Adrenal gland (tissue), 12 donors: ENCODE results near the gene KAT8. TPM values are rescaled to one million over a fixed set of nuclear protein-coding genes. Genes with fewer than 3 reads are reported as not detected.

Experiments used
- DNase-seq, 7 donors: peaks; one replicate each; pipeline ENCODE4 v3.0.0-alpha.2; 2019 to 2020
- H3K27ac ChIP-seq, 5 donors: fragments of 200-600 bp; sonication (generic) in 4 of 5; 1 replicate in 3 of 5; 2 replicates in 2 of 5; pipeline versions ENCODE4 v1.5.1 to v1.8.0; 2016 to 2020; ENCODE audit warnings: mild to moderate bottlenecking in 1 of 5
- H3K27me3 ChIP-seq: fragments of 200-600 bp; 2 replicates; pipeline ENCODE4 v1.8.0; 2021
- H3K36me3 ChIP-seq, 2 donors: fragments of 200-600 bp; replicated peaks in 1 of 2; 1 replicate in 1 of 2; 2 replicates in 1 of 2; pipeline versions ENCODE4 v1.5.1 to v1.8.0; 2018 to 2022
- H3K4me1 ChIP-seq, 2 donors: fragments of 200-600 bp; replicated peaks in 1 of 2; 1 replicate in 1 of 2; 2 replicates in 1 of 2; pipeline versions ENCODE4 v1.5.1 to v1.8.0; 2018 to 2021
- H3K4me3 ChIP-seq, 4 donors: fragments of 200-600 bp; sonication (generic) in 3 of 4; one replicate each; pipeline ENCODE4 v1.5.1; 2016 to 2018
- H3K9me3 ChIP-seq, 3 donors: fragments of 200-600 bp; sonication (generic) in 1 of 3; replicated peaks in 1 of 3; 1 replicate in 2 of 3; 2 replicates in 1 of 3; pipeline versions ENCODE4 v1.5.1 to v1.8.0; 2016 to 2021
- POLR2A ChIP-seq, 2 donors: fragments of 450-650 bp; IDR thresholded peaks; one replicate each; pipeline ENCODE4 v1.6.1; 2017; ENCODE audit warnings: antibody characterized with exemption in 2 of 2, mild to moderate bottlenecking in 2 of 2, moderate library complexity in 1 of 2
- WGBS, 4 donors: extraction: QIAGEN DNeasy Blood & Tissue Kit in 2 of 4; methylation state at CpG; one replicate each; pipeline versions ENCODE4 v1.1.5 to v1.1.7; 2013 to 2017; 5-methylcytosine and 5-hydroxymethylcytosine counted together
- intact Hi-C, 2 donors: fragments of 100-400 bp; cut with DNase I; formaldehyde crosslinking; loops; one replicate each; pipeline versions ENCODE4 v1.14.1 to v1.15.0; 2022 to 2023
- polyA plus RNA-seq, 3 donors: library from polyadenylated mRNA; stranded (reverse); fragments of 200-250 nt in 2 of 3; fragments of 350-450 nt in 1 of 3; fragmentation: Illumina TruSeq in 1 of 3; extraction: RNeasy Lipid Tissue Mini Kit (QIAGEN cat#74804) in 1 of 3; gene quantifications; one replicate each; pipeline ENCODE4 v1.2.3, GENCODE V29; 2013 to 2014
- total RNA-seq, 9 donors: library from RNA; depleted of rRNA in 4 of 9; stranded (reverse); fragments of >200 nt in 4 of 9; fragments of 120-200 nt in 1 of 9; fragmentation: NEBNext Ultra II Directional in 1 of 9; extraction: Animal tissue kit (Norgen Biotek cat#: 25700) in 1 of 9; gene quantifications; one replicate each; pipeline versions ENCODE4 v1.1.0 to v1.2.4, GENCODE V29; 2013 to 2023
- TF ChIP-seq, protein P1 (sequence below), 6 experiments: fragments of 450-650 bp in 4 of 6; fragments of 200-600 bp in 2 of 6; sonication (generic) in 1 of 6; IDR thresholded peaks; 1 replicate in 5 of 6; 2 replicates in 1 of 6; pipeline versions ENCODE4 v1.5.1 to v1.8.0; 2016 to 2021; ENCODE audit warnings: antibody characterized with exemption in 6 of 6, mild to moderate bottlenecking in 2 of 6, moderate library complexity in 1 of 6
- donor health status: healthy with polysubstance abuse.
- donor health status: Bipolar disorder and iron deficiency.
- donor health status: DM: yes; HTN: yes; CAD: no.
- donor health status: DM: no; HTN: no; CAD: no.
- donor health status: DM: no; HTN: no; CAD: no.
- donor health status: DM: yes; HTN: yes; CAD: no.

Gene KAT8
- total and polyA plus RNA-seq, 12 donors = 45.0 to 148 (median 86.9) TPM

DNA sequence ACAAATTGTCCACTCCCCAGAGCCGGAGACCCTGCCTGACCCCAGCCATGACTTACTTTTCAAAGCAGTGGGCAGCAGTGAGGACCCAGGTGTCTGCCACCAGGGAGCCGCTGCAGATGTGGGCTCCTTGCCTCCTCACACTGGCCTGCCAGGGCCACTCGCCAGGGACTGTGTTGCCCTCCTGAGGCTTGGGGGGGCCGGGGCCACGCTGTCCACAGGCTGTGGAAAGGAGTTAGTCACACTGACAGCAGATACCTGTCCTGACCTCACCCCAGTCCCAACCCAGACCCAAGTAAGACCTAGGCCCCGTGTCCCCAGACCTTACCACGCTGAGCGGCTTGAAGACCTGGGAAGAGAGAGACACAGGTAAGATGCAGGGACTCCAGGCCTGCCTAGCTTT lies 30.0 kb upstream of the KAT8 start:
- TF ChIP-seq POLR2A (IDR thresholded peaks at IDR 0.05) = no peak
- TF ChIP-seq, protein P1, sequence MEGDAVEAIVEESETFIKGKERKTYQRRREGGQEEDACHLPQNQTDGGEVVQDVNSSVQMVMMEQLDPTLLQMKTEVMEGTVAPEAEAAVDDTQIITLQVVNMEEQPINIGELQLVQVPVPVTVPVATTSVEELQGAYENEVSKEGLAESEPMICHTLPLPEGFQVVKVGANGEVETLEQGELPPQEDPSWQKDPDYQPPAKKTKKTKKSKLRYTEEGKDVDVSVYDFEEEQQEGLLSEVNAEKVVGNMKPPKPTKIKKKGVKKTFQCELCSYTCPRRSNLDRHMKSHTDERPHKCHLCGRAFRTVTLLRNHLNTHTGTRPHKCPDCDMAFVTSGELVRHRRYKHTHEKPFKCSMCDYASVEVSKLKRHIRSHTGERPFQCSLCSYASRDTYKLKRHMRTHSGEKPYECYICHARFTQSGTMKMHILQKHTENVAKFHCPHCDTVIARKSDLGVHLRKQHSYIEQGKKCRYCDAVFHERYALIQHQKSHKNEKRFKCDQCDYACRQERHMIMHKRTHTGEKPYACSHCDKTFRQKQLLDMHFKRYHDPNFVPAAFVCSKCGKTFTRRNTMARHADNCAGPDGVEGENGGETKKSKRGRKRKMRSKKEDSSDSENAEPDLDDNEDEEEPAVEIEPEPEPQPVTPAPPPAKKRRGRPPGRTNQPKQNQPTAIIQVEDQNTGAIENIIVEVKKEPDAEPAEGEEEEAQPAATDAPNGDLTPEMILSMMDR (IDR thresholded peaks at IDR 0.05) = no peak
- no peaks in the 10 kb centered on the region for H3K27me3 ChIP-seq

GRCh38 chr16:31087971-31088370 lies 29.5 kb upstream of the KAT8 start:
- H3K27ac ChIP-seq = no peak overlapping the region
- no peaks in the 10 kb centered on the region for H3K27me3 ChIP-seq
- no peaks in the 10 kb centered on the region for H3K9me3 ChIP-seq
- H3K4me1 ChIP-seq = peaks cover 0 to 1% of the 10 kb centered on the region in 2 donors
- 72 to 92% (median 86%) methylated on average over 4 to 5 of the region's 5 CpGs for WGBS, 4 donors
- H3K4me3 ChIP-seq = no peak overlapping the region
- TF ChIP-seq, protein P1 (IDR thresholded peaks at IDR 0.05) = no peak
- TF ChIP-seq POLR2A (IDR thresholded peaks at IDR 0.05) = no peak
- no peak for DNase-seq
- intact Hi-C loops = loop anchor here in 1 of 2 donors (10.0 kb wide), 1 partner anchor 57 kb away; no protein-coding TSS in a partner anchor
- H3K36me3 ChIP-seq = peaks cover 0 to 14% of the 10 kb centered on the region in 2 donors

More for the DNA sequence above, 30.0 kb upstream of the KAT8 start:
- no peak overlapping the region for H3K4me3 ChIP-seq
- H3K36me3 ChIP-seq = peaks cover 0 to 14% of the 10 kb centered on the region in 2 donors
- intact Hi-C loops = loop anchor here in 1 of 2 donors (10.0 kb wide), 1 partner anchor 57 kb away; no protein-coding TSS in a partner anchor
- H3K9me3 ChIP-seq = no peaks in the 10 kb centered on the region
- H3K4me1 ChIP-seq = no peaks in the 10 kb centered on the region
- H3K27ac ChIP-seq = no peak overlapping the region
- no peak for DNase-seq
- 88 to 100% (median 92%) methylated on average over 2 to 8 of the region's 8 CpGs for WGBS, 4 donors

DNA sequence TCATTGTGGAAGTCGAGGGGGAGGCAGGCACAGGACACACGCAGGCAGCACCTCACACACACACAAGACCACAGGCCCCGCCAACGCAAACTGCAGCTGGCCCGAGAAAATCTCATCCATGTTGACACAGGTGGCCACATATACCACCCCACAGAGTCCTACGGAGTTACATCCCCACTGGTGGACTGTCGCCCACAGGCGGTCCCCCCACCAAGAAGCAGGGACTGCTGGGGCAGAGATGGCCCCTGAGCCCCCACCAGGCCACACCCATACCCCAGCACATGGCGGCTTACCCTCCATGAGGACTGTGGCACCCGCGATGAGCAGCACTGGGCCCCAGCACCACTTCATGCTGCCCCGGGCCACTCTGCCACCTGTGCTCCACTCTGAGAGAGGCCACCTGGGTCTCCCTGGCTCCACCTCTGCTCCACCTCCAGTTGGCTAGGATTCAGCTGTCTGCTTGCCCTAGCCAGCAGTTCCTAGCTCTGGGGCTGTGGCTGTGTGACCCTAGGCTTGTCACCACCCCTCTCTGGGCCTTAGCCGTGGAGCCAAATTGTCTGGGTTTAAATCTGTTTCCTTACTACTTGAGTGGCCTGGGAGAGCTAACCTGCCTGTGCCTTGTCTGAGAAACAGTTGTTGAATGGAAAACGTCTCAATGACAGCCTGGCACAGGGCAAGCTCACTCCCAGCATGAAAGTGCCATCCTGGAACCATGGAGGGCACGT lies 28.8 kb upstream of the KAT8 start, which contains the start of gene PRSS53:
TSS of gene PRSS53 (minus strand) at position 485 of the 725 bp plus-strand sequence. CDS start at position 351, 134 bp downstream.
- H3K4me1 ChIP-seq = peaks cover under 1 to 8% of the 10 kb centered on the region in 2 donors
- peaks cover 0 to 14% of the 10 kb centered on the region in 2 donors for H3K36me3 ChIP-seq
- DNase-seq = no peak
- 75 to 90% (median 84%) methylated on average over 8 to 15 of the region's 15 CpGs for WGBS, 4 donors
- TF ChIP-seq POLR2A (IDR thresholded peaks at IDR 0.05) = no peak
- TF ChIP-seq, protein P1 (IDR thresholded peaks at IDR 0.05) = no peak
- intact Hi-C loops = loop anchor here in 1 of 2 donors (10.0 kb wide), 1 partner anchor 56 kb away; no protein-coding TSS in a partner anchor
- no peaks in the 10 kb centered on the region for H3K9me3 ChIP-seq
- no peak within 1 kb of the TSS for H3K27ac ChIP-seq
- no peak within 1 kb of the TSS for H3K4me3 ChIP-seq
- H3K27me3 ChIP-seq = no peaks in the 10 kb centered on the region

GRCh38 chr16:31089199-31089598 lies 28.3 kb upstream of the KAT8 start:
- WGBS, 4 donors = 92 to 100% (median 96%) methylated on average over 5 to 8 of the region's 8 CpGs
- H3K4me1 ChIP-seq = peaks cover 6 to 10% of the 10 kb centered on the region in 2 donors
- H3K27ac ChIP-seq = no peak overlapping the region
- TF ChIP-seq, protein P1 (IDR thresholded peaks at IDR 0.05) = no peak
- TF ChIP-seq POLR2A (IDR thresholded peaks at IDR 0.05) = no peak
- no peak for DNase-seq
- intact Hi-C loops = loop anchor here in 1 of 2 donors (10.0 kb wide), 1 partner anchor 56 kb away; no protein-coding TSS in a partner anchor
- no peaks in the 10 kb centered on the region for H3K27me3 ChIP-seq
- H3K36me3 ChIP-seq = peaks cover 0 to 14% of the 10 kb centered on the region in 2 donors
- no peaks in the 10 kb centered on the region for H3K9me3 ChIP-seq
- no peak overlapping the region for H3K4me3 ChIP-seq
